HepG2 (cell line): ENCODE results near the gene ZNHIT6. TPM values are rescaled to one million over a fixed set of nuclear protein-coding genes. Genes with fewer than 3 reads are reported as not detected.

ENCODE experiments used
- AHDC1 ChIP-seq: sonication (generic); formaldehyde crosslinking; IDR thresholded peaks from 2 replicates; pipeline ENCODE4 v1.5.1; 2020; ENCODE audit warnings: mild to moderate bottlenecking, missing genetic modification reagents, borderline replicate concordance
- AHR ChIP-seq: IDR thresholded peaks from 2 replicates; pipeline ENCODE4 v1.6.1; 2018; ENCODE audit warnings: missing genetic modification reagents, missing compliant biosample characterization
- ATF2 ChIP-seq: sonication (generic); formaldehyde crosslinking; IDR thresholded peaks from 2 replicates; pipeline ENCODE4 v1.4.0; 2020; ENCODE audit warnings: missing genetic modification reagents
- KDM1A ChIP-seq: IDR thresholded peaks from 2 replicates; pipeline ENCODE4 v1.6.1; 2016; ENCODE audit warnings: missing compliant biosample characterization
- PAXIP1 ChIP-seq: sonication (generic); formaldehyde crosslinking; conservative IDR thresholded peaks from 2 replicates; pipeline ENCODE4 v1.4.0; 2020; ENCODE audit warnings: mild to moderate bottlenecking, missing genetic modification reagents, moderate library complexity
- REL ChIP-seq: sonication (generic); formaldehyde crosslinking; conservative IDR thresholded peaks from 2 replicates; pipeline ENCODE4 v1.8.0; 2022; ENCODE audit warnings: mild to moderate bottlenecking, missing genetic modification reagents, moderate library complexity
- RFX5 ChIP-seq: IDR thresholded peaks from 2 replicates; pipeline ENCODE4 v1.6.1; 2011; ENCODE audit warnings: low read depth, low read length, improper control_type of control experiment
- SRSF9 ChIP-seq: fragments of 200-400 bp; formaldehyde crosslinking; IDR thresholded peaks from 2 replicates; pipeline ENCODE4 v1.6.1; 2018; ENCODE audit warnings: borderline replicate concordance, mild to moderate bottlenecking, low read depth, low read length; ENCODE audit not compliant: insufficient read depth, poor library complexity, severe bottlenecking
- ZNF343 ChIP-seq: sonication (generic); formaldehyde crosslinking; IDR thresholded peaks from 2 replicates; pipeline ENCODE4 v1.4.0; 2020; ENCODE audit warnings: mild to moderate bottlenecking, missing genetic modification reagents
- ZNF350 ChIP-seq: sonication (generic); formaldehyde crosslinking; IDR thresholded peaks from 2 replicates; pipeline ENCODE4 v1.4.0; 2020; ENCODE audit warnings: mild to moderate bottlenecking, low read depth, missing genetic modification reagents, borderline replicate concordance
- ZNF788 ChIP-seq: sonication (generic); formaldehyde crosslinking; IDR thresholded peaks from 2 replicates; pipeline ENCODE4 v1.5.0; 2020; ENCODE audit warnings: mild to moderate bottlenecking, missing genetic modification reagents, borderline replicate concordance
- ZNF816 ChIP-seq: sonication (generic); formaldehyde crosslinking; IDR thresholded peaks from 2 replicates; pipeline ENCODE4 v1.8.0; 2022; ENCODE audit warnings: missing genetic modification reagents, mild to moderate bottlenecking, borderline replicate concordance
- polyA plus RNA-seq, 8 experiments: library from polyadenylated mRNA; depleted of rRNA in 3 of 8; stranded (reverse) in 7 of 8; unstranded in 1 of 8; fragments of >200 nt; fragmentation: Illumina TruSeq in 4 of 8; extraction: Trizol in 4 of 8; gene quantifications; 2 replicates each; pipeline versions ENCODE4 v1.2.1 to v1.2.3, GENCODE V29; 2011 to 2016; ENCODE audit warnings: low read depth in 4 of 8, missing spikeins in 1 of 8, mixed read lengths in 1 of 8; ENCODE audit not compliant: insufficient read depth in 1 of 8
- total RNA-seq, 5 experiments: library from RNA; depleted of rRNA; stranded (reverse); fragments of >200 nt; fragmentation: Illumina TruSeq; extraction: Trizol; gene quantifications; 2 replicates each; pipeline ENCODE4 v1.2.3, GENCODE V29; 2016; ENCODE audit warnings: low read depth in 1 of 5
- TF ChIP-seq, protein P1 (sequence below): sonication (generic); formaldehyde crosslinking; IDR thresholded peaks from 2 replicates; pipeline ENCODE4 v1.4.0; 2020; ENCODE audit warnings: mild to moderate bottlenecking, low read depth, missing genetic modification reagents
- TF ChIP-seq, protein P2 (sequence below), 2 experiments: fragments of 450-650 bp in 1 of 2; sonication (generic) in 1 of 2; formaldehyde crosslinking; IDR thresholded peaks; 2 replicates each; pipeline versions ENCODE4 v1.5.0 to v1.8.0; 2020 to 2022; ENCODE audit warnings: mild to moderate bottlenecking in 1 of 2, missing genetic modification reagents in 1 of 2

Gene ZNHIT6
- total and polyA plus RNA-seq, 2 of the 13 experiments (the other 11 are each of a cell fraction or from before 2014, with no cell fraction given), result 6.0 to 15.2 TPM

DNA sequence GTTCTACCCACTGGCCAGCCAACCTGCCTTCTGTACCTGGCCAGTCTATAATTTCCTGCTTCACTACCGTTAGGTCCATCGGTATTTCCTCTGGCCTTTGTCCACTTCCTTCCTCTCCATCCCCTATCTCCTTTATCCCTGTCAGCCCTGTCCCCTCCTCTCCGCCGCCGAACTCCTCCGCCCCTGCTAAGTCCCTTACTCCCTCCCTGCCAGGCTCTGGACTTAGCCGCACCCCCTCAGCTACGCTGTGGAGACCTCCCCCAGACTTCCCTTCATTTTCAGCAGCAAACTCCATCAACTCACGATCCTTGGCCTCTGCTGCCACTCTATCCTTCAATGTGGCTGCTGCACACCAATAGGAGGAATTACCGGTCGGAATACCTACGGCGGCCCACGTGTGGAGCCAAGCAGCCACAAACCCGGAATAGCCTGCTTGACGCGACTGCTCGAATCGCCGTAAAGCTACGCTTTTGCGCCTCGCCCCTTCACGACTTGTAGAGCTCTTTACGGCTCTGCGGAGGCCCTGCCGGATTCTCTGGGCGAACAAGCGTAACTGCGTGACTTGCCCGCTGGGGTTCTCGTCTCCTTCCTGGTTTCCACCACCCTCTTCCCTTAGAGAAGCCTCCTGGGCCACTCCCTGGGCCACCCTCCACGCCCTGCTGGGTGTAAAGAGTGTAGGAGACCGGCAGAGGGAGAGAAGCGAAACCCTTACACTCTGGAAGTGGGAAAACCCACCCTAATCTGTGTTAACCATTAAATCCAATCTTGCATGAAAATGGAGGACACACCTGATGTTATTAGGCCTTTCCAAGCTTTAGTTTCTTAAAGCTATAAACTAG is at the start of gene ZNHIT6 (continued):
- peak; percentile 14; the same call in 1 of the 2 replicates for TF ChIP-seq PAXIP1 (CRISPR knock-in tag)
- TF ChIP-seq, protein P1, sequence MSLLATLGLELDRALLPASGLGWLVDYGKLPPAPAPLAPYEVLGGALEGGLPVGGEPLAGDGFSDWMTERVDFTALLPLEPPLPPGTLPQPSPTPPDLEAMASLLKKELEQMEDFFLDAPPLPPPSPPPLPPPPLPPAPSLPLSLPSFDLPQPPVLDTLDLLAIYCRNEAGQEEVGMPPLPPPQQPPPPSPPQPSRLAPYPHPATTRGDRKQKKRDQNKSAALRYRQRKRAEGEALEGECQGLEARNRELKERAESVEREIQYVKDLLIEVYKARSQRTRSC (CRISPR knock-in tag), result no peak
- TF ChIP-seq AHR (CRISPR knock-in tag), result no peak
- TF ChIP-seq KDM1A (CRISPR knock-in tag), result no peak
- no peak for TF ChIP-seq RFX5
- TF ChIP-seq ZNF350, result peak; percentile 74; the same call in 1 of the 2 replicates
- TF ChIP-seq ATF2 (CRISPR knock-in tag), result 0 out of 2 replicates have a peak, but pooled peaks have one; percentile 71
- TF ChIP-seq, protein P2, sequence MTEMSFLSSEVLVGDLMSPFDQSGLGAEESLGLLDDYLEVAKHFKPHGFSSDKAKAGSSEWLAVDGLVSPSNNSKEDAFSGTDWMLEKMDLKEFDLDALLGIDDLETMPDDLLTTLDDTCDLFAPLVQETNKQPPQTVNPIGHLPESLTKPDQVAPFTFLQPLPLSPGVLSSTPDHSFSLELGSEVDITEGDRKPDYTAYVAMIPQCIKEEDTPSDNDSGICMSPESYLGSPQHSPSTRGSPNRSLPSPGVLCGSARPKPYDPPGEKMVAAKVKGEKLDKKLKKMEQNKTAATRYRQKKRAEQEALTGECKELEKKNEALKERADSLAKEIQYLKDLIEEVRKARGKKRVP (CRISPR knock-in tag; IDR thresholded peaks at IDR 0.05), result peak in 1 of 2 experiments; percentile 61; a peak in 2 of 4 replicates
- no peak for TF ChIP-seq SRSF9
- TF ChIP-seq REL (CRISPR knock-in tag), result 0 out of 2 replicates have a peak, but pooled peaks have one; percentile 52
- peak; percentile 95 for TF ChIP-seq ZNF816 (CRISPR knock-in tag)
- TF ChIP-seq ZNF343 (CRISPR knock-in tag), result no peak
- TF ChIP-seq AHDC1 (CRISPR knock-in tag), result peak; percentile 82
- peak; percentile 84; the same call in 1 of the 2 replicates for TF ChIP-seq ZNF788 (CRISPR knock-in tag)
